ENCODE measurements around the gene PSMA6. TPM values are rescaled to one million over a fixed set of nuclear protein-coding genes. Genes with fewer than 3 reads are reported as not detected.
A peak's percentile ranks its signal among the peaks of the same experiment; 100 is the strongest.

The PSMA6 gene
- total RNA-seq, 3 donors from 2014 or later (not counting 1 experiment from before 2014, with no cell fraction given), result 130 to 141 (median 139) TPM

DNA sequence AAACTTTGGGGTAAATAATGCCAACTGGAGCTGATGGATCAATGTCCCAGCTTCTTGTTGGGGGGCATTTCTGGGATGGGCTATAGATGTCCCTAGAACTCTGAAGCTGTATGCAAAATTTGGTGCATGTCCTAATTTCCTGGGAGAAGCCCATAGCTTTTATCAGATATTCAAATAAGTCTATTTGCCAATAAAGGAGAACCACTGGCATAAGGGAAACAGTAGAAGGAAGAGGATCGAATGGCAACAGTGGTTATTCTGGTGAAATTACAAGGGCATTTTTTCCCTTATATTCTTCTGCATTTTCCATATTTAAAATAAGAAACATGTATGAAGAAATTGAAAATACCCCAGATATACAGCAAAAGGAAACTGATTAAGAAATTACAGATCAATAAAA lies 34.2 kb downstream of the PSMA6 start:
- DNase-seq (no peak), ATAC-seq (no peak)
- no peaks in the 10 kb centered on the region for H3K36me3 Mint-ChIP-seq
- H3K4me1 Mint-ChIP-seq, result no peaks in the 10 kb centered on the region
- H3K36me3 ChIP-seq (ENCODE audit: control insufficient read depth, insufficient read depth, low read length), result no peaks in the 10 kb centered on the region
- H3K4me3 Mint-ChIP-seq, result no peak overlapping the region
- peaks cover 3% of the 10 kb centered on the region for H3K4me1 ChIP-seq (ENCODE audit: control insufficient read depth, insufficient read depth, low read length)
- TF ChIP-seq, protein P1, sequence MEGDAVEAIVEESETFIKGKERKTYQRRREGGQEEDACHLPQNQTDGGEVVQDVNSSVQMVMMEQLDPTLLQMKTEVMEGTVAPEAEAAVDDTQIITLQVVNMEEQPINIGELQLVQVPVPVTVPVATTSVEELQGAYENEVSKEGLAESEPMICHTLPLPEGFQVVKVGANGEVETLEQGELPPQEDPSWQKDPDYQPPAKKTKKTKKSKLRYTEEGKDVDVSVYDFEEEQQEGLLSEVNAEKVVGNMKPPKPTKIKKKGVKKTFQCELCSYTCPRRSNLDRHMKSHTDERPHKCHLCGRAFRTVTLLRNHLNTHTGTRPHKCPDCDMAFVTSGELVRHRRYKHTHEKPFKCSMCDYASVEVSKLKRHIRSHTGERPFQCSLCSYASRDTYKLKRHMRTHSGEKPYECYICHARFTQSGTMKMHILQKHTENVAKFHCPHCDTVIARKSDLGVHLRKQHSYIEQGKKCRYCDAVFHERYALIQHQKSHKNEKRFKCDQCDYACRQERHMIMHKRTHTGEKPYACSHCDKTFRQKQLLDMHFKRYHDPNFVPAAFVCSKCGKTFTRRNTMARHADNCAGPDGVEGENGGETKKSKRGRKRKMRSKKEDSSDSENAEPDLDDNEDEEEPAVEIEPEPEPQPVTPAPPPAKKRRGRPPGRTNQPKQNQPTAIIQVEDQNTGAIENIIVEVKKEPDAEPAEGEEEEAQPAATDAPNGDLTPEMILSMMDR (IDR thresholded peaks at IDR 0.05), result no peak
- H3K27ac ChIP-seq (ENCODE audit: low read length), result no peak overlapping the region
- H3K9me3 Mint-ChIP-seq, result no peaks in the 10 kb centered on the region
- no peak overlapping the region for H3K27ac Mint-ChIP-seq
- H3K27me3 ChIP-seq (ENCODE audit: control insufficient read depth, insufficient read depth, low read length), result no peaks in the 10 kb centered on the region
- intact Hi-C loops (cut with micrococcal nuclease), result no loop called here
- no peak overlapping the region for H3K4me3 ChIP-seq (ENCODE audit: low read length)
- H3K9me3 ChIP-seq (ENCODE audit: control insufficient read depth, insufficient read depth, low read length), result no peaks in the 10 kb centered on the region
- WGBS (ENCODE audit: insufficient coverage), result no CpG with 5 or more reads among the region's 1 CpG
- no peaks in the 10 kb centered on the region for H3K27me3 Mint-ChIP-seq (ENCODE audit: low read depth in 2 of 2)

- Mint-ChIP-seq H3K27ac (peak overlapping the region; percentile 91 to 94), H3K36me3 (no peaks in the 10 kb centered on the region), H3K4me1 (peaks cover 24 to 38% of the 10 kb centered on the region in 2 donors), H3K4me3 (no peak overlapping the region), H3K27me3 (ENCODE audit: low read depth in 2 of 2) (no peaks in the 10 kb centered on the region), H3K9me3 (no peaks in the 10 kb centered on the region)
- TF ChIP-seq, protein P1 (IDR thresholded peaks at IDR 0.05), result no peak
- no peak overlapping the region for H3K27ac ChIP-seq (ENCODE audit: low read length)
- WGBS (ENCODE audit: insufficient coverage), result 62% methylated on average over 21 of the region's 21 CpGs
- H3K4me1 ChIP-seq (ENCODE audit: control insufficient read depth, insufficient read depth, low read length), result peaks cover 52% of the 10 kb centered on the region
- peak in 1 of 3 donors; percentile 25 for ATAC-seq
- no peaks in the 10 kb centered on the region for H3K9me3 ChIP-seq (ENCODE audit: control insufficient read depth, insufficient read depth, low read length)
- peak in 1 of 2 donors; percentile 17 for DNase-seq
- intact Hi-C loops (cut with micrococcal nuclease), result loop anchor here (2.0 to 10.0 kb wide), 5 partner anchors 35 to 127 kb away; partner anchors contain the start of gene PSMA6
- H3K36me3 ChIP-seq (ENCODE audit: control insufficient read depth, insufficient read depth, low read length), result no peaks in the 10 kb centered on the region
- H3K27me3 ChIP-seq (ENCODE audit: control insufficient read depth, insufficient read depth, low read length), result no peaks in the 10 kb centered on the region
- no peak overlapping the region for H3K4me3 ChIP-seq (ENCODE audit: low read length)
These were observed 39.7 kb downstream of the PSMA6 start for GRCh38 chr14:35331605-35332516.

- peak in 1 of 3 donors; percentile 16 for ATAC-seq
- no peak overlapping the region for H3K4me3 ChIP-seq (ENCODE audit: low read length)
- H3K27me3 Mint-ChIP-seq (ENCODE audit: low read depth in 2 of 2), result no peaks in the 10 kb centered on the region
- H3K36me3 Mint-ChIP-seq, result no peaks in the 10 kb centered on the region
- peak in 1 of 2 donors; percentile 62 for DNase-seq
- intact Hi-C loops (cut with micrococcal nuclease), result loop anchor here (2.0 to 10.0 kb wide), 5 partner anchors 35 to 128 kb away; partner anchors contain the start of gene PSMA6
- H3K4me1 Mint-ChIP-seq, result peaks cover 28 to 41% of the 10 kb centered on the region in 2 donors
- H3K36me3 ChIP-seq (ENCODE audit: control insufficient read depth, insufficient read depth, low read length), result no peaks in the 10 kb centered on the region
- peak overlapping the region; percentile 71 for H3K4me3 Mint-ChIP-seq
- TF ChIP-seq, protein P1 (IDR thresholded peaks at IDR 0.05), result no peak
- H3K27me3 ChIP-seq (ENCODE audit: control insufficient read depth, insufficient read depth, low read length), result no peaks in the 10 kb centered on the region
- peak overlapping the region; percentile 91 to 94 for H3K27ac Mint-ChIP-seq
- H3K9me3 Mint-ChIP-seq, result no peaks in the 10 kb centered on the region
- WGBS (ENCODE audit: insufficient coverage), result 67% methylated on average over 11 of the region's 11 CpGs
- H3K9me3 ChIP-seq (ENCODE audit: control insufficient read depth, insufficient read depth, low read length), result no peaks in the 10 kb centered on the region
- H3K4me1 ChIP-seq (ENCODE audit: control insufficient read depth, insufficient read depth, low read length), result peaks cover 56% of the 10 kb centered on the region
- peak overlapping the region; percentile 96 for H3K27ac ChIP-seq (ENCODE audit: low read length)
These were observed 40.5 kb downstream of the PSMA6 start for GRCh38 chr14:35332517-35333263.
